CD4-positive, alpha-beta T cell treated with Interleukin-4 for 1 hour (primary cell): ENCODE results near the gene LILRB2.
A peak's percentile ranks its signal among the peaks of the same experiment; 100 is the strongest.
"Not testable (repeated sequence)": the region's sequence is repeated elsewhere in the genome, so short reads cannot be mapped to it uniquely, and the experiment has no call there.

ENCODE experiments used
- DNase-seq, 2 donors: peaks; one replicate each; pipeline ENCODE4 v3.0.0-alpha.2; 2020 to 2022

The LILRB2 gene

GRCh38 chr19:54302257-54302656, 21.3 kb upstream of the LILRB2 start:
- DNase-seq = no peak

GRCh38 chr19:54299515-54299914, 18.6 kb upstream of the LILRB2 start:
- DNase-seq = no peak

GRCh38 chr19:54299126-54299498, 18.2 kb upstream of the LILRB2 start:
- DNase-seq = no peak

GRCh38 chr19:54298357-54299125, 17.6 kb upstream of the LILRB2 start:
- no peak for DNase-seq

GRCh38 chr19:54297759-54298305, 16.9 kb upstream of the LILRB2 start:
- DNase-seq = no peak

- DNase-seq = no peak
Observed at GRCh38 chr19:54294539-54294938, 13.6 kb upstream of the LILRB2 start.

GRCh38 chr19:54289160-54289559, 8.2 kb upstream of the LILRB2 start:
- DNase-seq = not testable (repeated sequence)

- no peak for DNase-seq
Observed at GRCh38 chr19:54287456-54287855, 6.5 kb upstream of the LILRB2 start.

- not testable (repeated sequence) for DNase-seq
Observed at GRCh38 chr19:54286283-54286682, 5.4 kb upstream of the LILRB2 start.

- DNase-seq = peak in 1 of 2 donors; percentile 70
Observed at GRCh38 chr19:54285427-54286056, 4.6 kb upstream of the LILRB2 start.

GRCh38 chr19:54282686-54283470, 2.0 kb upstream of the LILRB2 start:
- peak in 1 of 2 donors; percentile 37 for DNase-seq

- DNase-seq = not testable (repeated sequence)
Observed at GRCh38 chr19:54281729-54282075, 792 bp upstream of the LILRB2 start.

- DNase-seq = peak in 1 of 2 donors; percentile 44
Observed at GRCh38 chr19:54280441-54280840, 469 bp downstream of the LILRB2 start.

- not testable (repeated sequence) for DNase-seq
Observed at GRCh38 chr19:54280025-54280424, 885 bp downstream of the LILRB2 start.

GRCh38 chr19:54279406-54279962, 1.4 kb downstream of the LILRB2 start:
- no peak for DNase-seq

- DNase-seq = not testable (repeated sequence)
Observed at GRCh38 chr19:54278571-54279195, 2.2 kb downstream of the LILRB2 start.

GRCh38 chr19:54278056-54278455, 2.9 kb downstream of the LILRB2 start:
- DNase-seq = not testable (repeated sequence)

GRCh38 chr19:54277111-54277615, 3.7 kb downstream of the LILRB2 start:
- not testable (repeated sequence) for DNase-seq

GRCh38 chr19:54275951-54276350, 5.0 kb downstream of the LILRB2 start:
- DNase-seq = no peak

GRCh38 chr19:54274516-54274915, 6.4 kb downstream of the LILRB2 start:
- not testable (repeated sequence) for DNase-seq

- DNase-seq = no peak
Observed at GRCh38 chr19:54273821-54274220, 7.1 kb downstream of the LILRB2 start.

GRCh38 chr19:54272181-54272580, 8.7 kb downstream of the LILRB2 start:
- not testable (repeated sequence) for DNase-seq
